A673 (cell line): ENCODE results near the gene B4GALNT3.

Experiments used
- CTCF ChIP-seq: fragments of 300-800, 200-600 bp; sonication (generic); conservative IDR thresholded peaks from 2 replicates; pipeline ENCODE4 v1.5.1; 2017; ENCODE audit warnings: low read depth, mild to moderate bottlenecking, antibody characterized with exemption, low read length, moderate library complexity, mixed read lengths
- EZH2 ChIP-seq: fragments of 200-600 bp; sonication (generic); IDR thresholded peaks from 2 replicates; pipeline ENCODE4 v1.6.1; 2017; ENCODE audit warnings: borderline replicate concordance, low read depth, mild to moderate bottlenecking, mixed read lengths, antibody characterized with exemption, low read length; ENCODE audit not compliant: poor library complexity, severe bottlenecking

DNA sequence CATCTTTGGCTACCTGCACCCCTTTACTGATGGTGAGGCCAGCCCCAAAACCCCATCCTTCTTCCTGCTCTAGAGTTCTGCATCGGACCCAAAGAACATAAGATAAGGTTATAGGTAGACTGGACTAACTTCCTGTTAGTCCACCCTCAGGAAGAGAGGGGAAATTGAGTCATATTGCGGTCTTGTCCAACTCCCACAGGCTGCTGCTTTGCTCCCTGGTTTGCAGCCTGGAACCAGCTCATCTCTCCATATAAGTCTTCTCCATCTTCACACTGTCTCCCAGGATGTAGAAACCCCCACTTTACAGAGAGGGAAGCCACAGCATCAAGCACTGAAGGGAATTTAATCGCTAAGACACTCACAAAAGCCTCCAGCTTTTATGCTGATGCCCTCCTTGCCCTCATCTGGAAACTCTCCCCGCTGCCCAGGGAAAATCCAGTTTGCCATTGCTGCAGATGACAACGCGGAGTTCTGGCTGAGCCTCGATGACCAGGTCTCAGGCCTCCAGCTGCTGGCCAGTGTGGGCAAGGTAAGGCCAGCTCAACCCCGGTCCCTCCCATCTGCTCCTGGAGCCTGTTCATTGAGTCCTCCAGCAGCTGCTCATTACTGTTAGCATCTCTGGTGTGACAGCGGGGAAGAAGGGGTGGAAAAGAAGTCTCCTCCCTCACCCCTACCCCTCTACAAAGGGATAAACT lies 85.3 kb downstream of the B4GALNT3 start:
- TF ChIP-seq CTCF: no peak
- no peak for TF ChIP-seq EZH2
